Urinary bladder (tissue), 4 donors: Measurements from ENCODE around the gene CIC. TPM values are rescaled to one million over a fixed set of nuclear protein-coding genes. Genes with fewer than 3 reads are reported as not detected.
A peak's percentile ranks its signal among the peaks of the same experiment; 100 is the strongest.

ENCODE experiments used
- DNase-seq: peaks from one replicate; pipeline ENCODE4 v3.0.0-alpha.2; 2015; ENCODE audit errors: extremely low spot score
- H3K27ac ChIP-seq: one replicate; pipeline ENCODE4 v1.5.1; 2013; ENCODE audit warnings: low read depth, mild to moderate bottlenecking, moderate library complexity
- H3K36me3 ChIP-seq: one replicate; pipeline ENCODE4 v1.6.1; 2013; ENCODE audit warnings: mild to moderate bottlenecking, moderate library complexity; ENCODE audit not compliant: insufficient read depth
- H3K4me1 ChIP-seq: one replicate; pipeline ENCODE4 v1.6.1; 2013; ENCODE audit warnings: mild to moderate bottlenecking, moderate library complexity; ENCODE audit not compliant: insufficient read depth
- H3K4me3 ChIP-seq: one replicate; pipeline ENCODE4 v1.5.1; 2013; ENCODE audit warnings: low read depth, low read length
- WGBS: extraction: QIAGEN DNeasy Blood & Tissue Kit; methylation state at CpG from one replicate; pipeline ENCODE4 v1.1.7; 2013; 5-methylcytosine and 5-hydroxymethylcytosine counted together
- polyA plus RNA-seq: library from polyadenylated mRNA; stranded (reverse); fragments of 200-250 nt; gene quantifications from one replicate; pipeline ENCODE4 v1.2.3, GENCODE V29; 2013
- total RNA-seq: library from RNA; depleted of rRNA; stranded (reverse); fragments of >200 nt; gene quantifications from one replicate; pipeline ENCODE4 v1.2.3, GENCODE V29; 2014
- donor health status: healthy with polysubstance abuse.
- donor health status: healthy.

CIC gene
- total and polyA plus RNA-seq, 2 donors, result 14.0 to 59.5 TPM

- no peaks in the 10 kb centered on the region for H3K36me3 ChIP-seq
- H3K27ac ChIP-seq, result no peak overlapping the region
- no peak for DNase-seq
- H3K4me1 ChIP-seq, result peaks cover 2% of the 10 kb centered on the region
- WGBS, result 87% methylated on average over 41 of the region's 41 CpGs
- no peak overlapping the region for H3K4me3 ChIP-seq
These were observed 20.5 kb upstream of the CIC start for GRCh38 chr19:42248270-42249148.

GRCh38 chr19:42249149-42249750 lies 19.8 kb upstream of the CIC start:
- peaks cover 2% of the 10 kb centered on the region for H3K4me1 ChIP-seq
- 84% methylated on average over 36 of the region's 36 CpGs for WGBS
- no peaks in the 10 kb centered on the region for H3K36me3 ChIP-seq
- H3K4me3 ChIP-seq, result no peak overlapping the region
- no peak for DNase-seq
- H3K27ac ChIP-seq, result no peak overlapping the region

- H3K27ac ChIP-seq, result no peak overlapping the region
- 75% methylated on average over 6 of the region's 6 CpGs for WGBS
- peaks cover 2% of the 10 kb centered on the region for H3K4me1 ChIP-seq
- no peaks in the 10 kb centered on the region for H3K36me3 ChIP-seq
- H3K4me3 ChIP-seq, result no peak overlapping the region
- DNase-seq, result no peak
These were observed 19.3 kb upstream of the CIC start for GRCh38 chr19:42249769-42250168.

GRCh38 chr19:42250183-42250665 lies 18.8 kb upstream of the CIC start:
- WGBS, result 56% methylated on average over 15 of the region's 15 CpGs
- Histone ChIP-seq H3K36me3 (no peaks in the 10 kb centered on the region), H3K4me1 (peaks cover 2% of the 10 kb centered on the region), H3K27ac (no peak overlapping the region), H3K4me3 (no peak overlapping the region)
- no peak for DNase-seq

GRCh38 chr19:42250666-42251531 lies 18.2 kb upstream of the CIC start:
- 16% methylated on average over 19 of the region's 19 CpGs for WGBS
- Histone ChIP-seq H3K36me3 (no peaks in the 10 kb centered on the region), H3K27ac (peak overlapping the region; percentile 65), H3K4me1 (peaks cover 2% of the 10 kb centered on the region), H3K4me3 (no peak overlapping the region)
- no peak for DNase-seq

GRCh38 chr19:42251572-42252358 lies 17.3 kb upstream of the CIC start:
- 70% methylated on average over 4 of the region's 4 CpGs for WGBS
- Histone ChIP-seq H3K27ac (peak overlapping the region; percentile 61), H3K4me3 (no peak overlapping the region), H3K36me3 (no peaks in the 10 kb centered on the region), H3K4me1 (peaks cover 2% of the 10 kb centered on the region)
- no peak for DNase-seq

- H3K4me1 ChIP-seq, result peaks cover 2% of the 10 kb centered on the region
These were observed 16.4 kb upstream of the CIC start for GRCh38 chr19:42252365-42253244.

GRCh38 chr19:42253245-42254088 lies 15.6 kb upstream of the CIC start:
- no peak for DNase-seq
- under 1% methylated on average over 67 of the region's 71 CpGs for WGBS
- Histone ChIP-seq H3K4me3 (peak overlapping the region; percentile 94), H3K36me3 (no peaks in the 10 kb centered on the region), H3K4me1 (peaks cover 2% of the 10 kb centered on the region), H3K27ac (peak overlapping the region; percentile 98)

More at GRCh38 chr19:42252365-42253244, 16.4 kb upstream of the CIC start:
- DNase-seq, result no peak
- Histone ChIP-seq H3K27ac (peak overlapping the region; percentile 98), H3K4me3 (peak overlapping the region; percentile 94), H3K36me3 (no peaks in the 10 kb centered on the region)
- WGBS, result 3% methylated on average over 27 of the region's 27 CpGs

GRCh38 chr19:42254089-42254849 lies 14.8 kb upstream of the CIC start:
- DNase-seq, result no peak
- H3K36me3 ChIP-seq, result no peaks in the 10 kb centered on the region
- peak overlapping the region; percentile 98 for H3K27ac ChIP-seq
- peak overlapping the region; percentile 94 for H3K4me3 ChIP-seq
- under 1% methylated on average over 69 of the region's 70 CpGs for WGBS
- peaks cover 2% of the 10 kb centered on the region for H3K4me1 ChIP-seq

- H3K27ac ChIP-seq, result peak within 1 kb of the TSS; percentile 98
- H3K4me3 ChIP-seq, result peak within 1 kb of the TSS; percentile 94
- no peaks in the 10 kb centered on the region for H3K36me3 ChIP-seq
- no peak for DNase-seq
- peaks cover 2% of the 10 kb centered on the region for H3K4me1 ChIP-seq
- WGBS, result under 1% methylated on average over 75 of the region's 75 CpGs
These were observed 13.9 kb upstream of the CIC start, which contains the start of gene ERF for GRCh38 chr19:42254850-42255765. Gene ERF, minus strand, starts transcription at chr19:42255128. Its CDS starts 129 bp downstream, at chr19:42254999.
